ENCODE data around the gene LCN15. TPM values are rescaled to one million over a fixed set of nuclear protein-coding genes. Genes with fewer than 3 reads are reported as not detected.

The LCN15 gene
- total RNA-seq, 4 donors from 2014 or later = 6.4 to 11.9 TPM; not detected in 2

DNA sequence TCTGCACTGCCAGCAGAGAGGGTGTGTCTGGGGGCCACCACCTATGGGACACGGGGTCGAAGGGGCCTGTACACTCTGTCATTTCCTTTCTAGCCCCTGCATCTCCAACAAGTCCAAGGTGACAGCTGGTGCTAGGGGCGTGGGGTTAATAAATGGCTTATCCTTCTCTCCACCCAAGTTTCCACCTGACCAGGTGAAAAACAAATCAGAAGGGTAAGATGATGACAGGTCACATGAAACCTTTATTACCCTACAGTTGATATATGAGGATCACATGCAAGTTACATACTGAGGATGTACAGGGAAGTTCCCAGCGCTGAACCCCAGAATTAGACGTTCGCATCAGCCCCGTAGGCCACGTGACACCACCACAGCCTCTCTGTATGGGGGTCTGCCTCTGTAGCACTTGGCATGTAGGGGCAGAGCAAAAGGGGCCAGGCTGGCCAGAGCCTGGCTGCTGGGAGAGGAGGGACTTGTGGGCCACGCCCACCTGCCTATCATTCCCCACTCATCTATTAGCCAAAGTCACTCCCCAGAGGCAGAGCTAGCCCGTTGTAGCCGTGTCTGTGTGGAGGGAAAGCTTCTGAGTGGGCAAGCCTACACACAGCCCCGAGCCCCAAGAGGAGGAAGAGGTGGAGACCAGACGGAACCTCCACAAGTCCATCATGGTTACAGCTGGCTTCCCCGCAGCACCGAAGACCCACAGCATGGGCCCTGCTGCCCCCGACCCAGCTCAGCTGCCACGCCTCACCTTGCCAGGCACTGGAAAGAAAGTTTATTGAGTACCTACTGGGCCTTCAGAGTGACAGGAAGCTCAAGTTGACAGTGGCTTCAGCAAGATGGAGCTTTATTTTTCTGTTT lies 29.0 kb upstream of the LCN15 start:
- peak overlapping the region; percentile 95 to 99 (median 96) for H3K27ac ChIP-seq
- TF ChIP-seq POLR2AphosphoS5 (IDR thresholded peaks at IDR 0.05) = no peak
- TF ChIP-seq, protein P1, sequence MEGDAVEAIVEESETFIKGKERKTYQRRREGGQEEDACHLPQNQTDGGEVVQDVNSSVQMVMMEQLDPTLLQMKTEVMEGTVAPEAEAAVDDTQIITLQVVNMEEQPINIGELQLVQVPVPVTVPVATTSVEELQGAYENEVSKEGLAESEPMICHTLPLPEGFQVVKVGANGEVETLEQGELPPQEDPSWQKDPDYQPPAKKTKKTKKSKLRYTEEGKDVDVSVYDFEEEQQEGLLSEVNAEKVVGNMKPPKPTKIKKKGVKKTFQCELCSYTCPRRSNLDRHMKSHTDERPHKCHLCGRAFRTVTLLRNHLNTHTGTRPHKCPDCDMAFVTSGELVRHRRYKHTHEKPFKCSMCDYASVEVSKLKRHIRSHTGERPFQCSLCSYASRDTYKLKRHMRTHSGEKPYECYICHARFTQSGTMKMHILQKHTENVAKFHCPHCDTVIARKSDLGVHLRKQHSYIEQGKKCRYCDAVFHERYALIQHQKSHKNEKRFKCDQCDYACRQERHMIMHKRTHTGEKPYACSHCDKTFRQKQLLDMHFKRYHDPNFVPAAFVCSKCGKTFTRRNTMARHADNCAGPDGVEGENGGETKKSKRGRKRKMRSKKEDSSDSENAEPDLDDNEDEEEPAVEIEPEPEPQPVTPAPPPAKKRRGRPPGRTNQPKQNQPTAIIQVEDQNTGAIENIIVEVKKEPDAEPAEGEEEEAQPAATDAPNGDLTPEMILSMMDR (IDR thresholded peaks at IDR 0.05) = no peak
- no peaks in the 10 kb centered on the region for H3K36me3 ChIP-seq
- H3K4me1 ChIP-seq = peaks cover 15 to 81% (median 54%) of the 10 kb centered on the region in 4 donors
- no peaks in the 10 kb centered on the region for H3K9me3 ChIP-seq
- peak; percentile 47 for DNase-seq
- WGBS, 2 donors (ENCODE audit: low coverage in 1 of 2) = 60% methylated on average over 2 to 17 of the region's 17 CpGs
- peaks cover 15% of the 10 kb centered on the region for H3K27me3 ChIP-seq
- intact Hi-C loops (cut with DNase I; ENCODE audit: low total_unique reads) (no loop called here), in situ Hi-C loops (cut with MboI; ENCODE audit: low pct_ligation_motif_present in 1 of 4, low pct_unique_long_range_greater_than_20kb in 1 of 4, low sequenced_read_pairs in 3 of 4) (loop anchor here in 2 of 4 donors (25.0 kb wide), 1 partner anchor 244 kb away; the partner anchor contains the start of genes ABCA2 (in 2 of the 2), FUT7 (in 2 of the 2) and NPDC1 (in 2 of the 2))
- H3K4me3 ChIP-seq = peak overlapping the region in 1 of 4 donors; percentile 58

DNA sequence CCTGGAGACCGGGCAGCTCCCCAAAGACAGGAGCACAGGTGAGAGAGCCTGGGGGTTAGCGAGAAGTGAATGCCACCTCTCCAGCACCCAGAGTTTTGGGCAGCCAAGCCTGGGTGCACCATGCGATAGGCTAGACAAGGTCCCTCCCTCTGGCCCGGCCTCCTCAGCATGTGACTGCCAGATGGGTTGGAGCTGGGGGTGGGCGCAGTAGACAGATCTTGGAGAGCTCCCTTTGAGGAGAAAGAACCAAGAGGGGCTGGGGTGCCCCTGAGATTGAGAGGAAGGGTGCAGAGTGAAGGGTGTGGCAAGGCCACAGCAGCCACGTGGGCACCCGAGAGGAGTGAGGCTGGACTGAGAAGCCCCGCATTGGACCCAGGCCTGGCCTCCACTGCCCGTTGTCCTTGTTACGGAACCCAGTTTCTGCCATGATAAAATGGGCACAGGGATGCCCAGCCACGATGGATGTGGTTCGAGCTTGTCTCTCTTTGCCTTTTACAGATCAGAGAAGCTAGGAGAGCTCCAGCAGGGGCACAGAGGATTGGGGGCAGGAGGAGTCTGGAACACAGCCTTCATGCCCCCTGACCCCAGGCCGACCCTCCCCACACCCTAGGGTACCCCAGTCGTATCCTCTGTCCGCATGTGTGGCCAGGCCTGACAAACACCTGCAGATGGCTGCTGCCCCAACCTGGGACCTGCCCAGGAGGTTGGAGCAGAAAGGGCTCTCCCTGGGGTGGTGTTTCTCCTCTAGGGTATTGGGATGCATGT lies 28.2 kb upstream of the LCN15 start:
- Histone ChIP-seq H3K9me3 (no peaks in the 10 kb centered on the region), H3K4me1 (peaks cover 15 to 79% (median 60%) of the 10 kb centered on the region in 4 donors), H3K27ac (peak overlapping the region; percentile 95 to 99 (median 96)), H3K27me3 (peaks cover 7% of the 10 kb centered on the region), H3K4me3 (peak overlapping the region in 2 of 4 donors; percentile 58), H3K36me3 (no peaks in the 10 kb centered on the region)
- TF ChIP-seq POLR2A (IDR thresholded peaks at IDR 0.05) (no peak), EP300 (IDR thresholded peaks at IDR 0.05; ENCODE audit: low read depth) (no peak), POLR2AphosphoS5 (IDR thresholded peaks at IDR 0.05) (no peak)
- TF ChIP-seq, protein P1 (IDR thresholded peaks at IDR 0.05) = no peak
- DNase-seq = no peak
- in situ Hi-C loops (cut with MboI; ENCODE audit: low pct_ligation_motif_present in 1 of 4, low pct_unique_long_range_greater_than_20kb in 1 of 4, low sequenced_read_pairs in 3 of 4) (loop anchor here in 2 of 4 donors (25.0 kb wide), 1 partner anchor 245 kb away; the partner anchor contains the start of genes ABCA2 (in 2 of the 2), FUT7 (in 2 of the 2) and NPDC1 (in 2 of the 2)), intact Hi-C loops (cut with DNase I; ENCODE audit: low total_unique reads) (no loop called here)
- 55% methylated on average over 14 of the region's 15 CpGs; no CpG with 5 or more reads in 1 of the 2 donors for WGBS, 2 donors (ENCODE audit: low coverage in 1 of 2)

DNA sequence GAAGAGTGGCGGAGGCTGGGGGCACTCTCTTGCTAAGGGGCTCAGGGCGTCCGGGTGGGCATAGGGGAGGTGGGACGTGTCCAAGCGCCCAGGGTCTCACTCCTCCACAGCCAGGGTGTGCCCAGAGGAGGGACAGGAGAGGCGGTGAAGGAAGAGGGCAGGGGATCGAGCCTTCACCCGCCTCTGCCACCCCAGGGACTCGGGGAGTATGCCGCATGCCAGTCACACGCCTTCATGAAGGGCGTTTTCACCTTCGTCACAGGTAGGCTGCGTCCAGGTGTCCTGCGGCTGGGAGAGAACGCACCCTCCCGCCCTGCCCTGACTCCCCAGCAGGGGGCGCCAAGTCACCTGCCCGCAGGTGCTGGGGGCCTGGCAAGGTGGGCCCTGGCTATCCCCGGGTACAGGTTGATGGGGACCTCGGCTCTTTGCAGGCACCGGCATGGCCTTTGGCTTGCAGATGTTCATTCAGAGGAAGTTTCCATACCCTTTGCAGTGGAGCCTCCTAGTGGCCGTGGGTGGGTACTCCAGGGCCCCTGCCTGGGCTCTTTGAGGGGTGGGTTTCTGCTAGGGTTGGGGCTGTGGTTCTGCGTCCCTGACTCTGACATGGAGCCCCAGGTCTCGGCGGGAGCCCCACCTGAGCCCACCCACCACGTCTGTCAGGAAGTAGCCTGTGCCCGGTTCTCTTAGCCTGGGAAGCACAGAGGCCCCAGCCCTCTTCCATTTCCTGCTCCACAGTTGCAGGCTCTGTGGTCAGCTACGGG lies 27.4 kb upstream of the LCN15 start:
- peak overlapping the region; percentile 95 to 99 (median 96) for H3K27ac ChIP-seq
- no peaks in the 10 kb centered on the region for H3K9me3 ChIP-seq
- intact Hi-C loops (cut with DNase I; ENCODE audit: low total_unique reads) = no loop called here
- no peaks in the 10 kb centered on the region for H3K36me3 ChIP-seq
- no peaks in the 10 kb centered on the region for H3K27me3 ChIP-seq
- TF ChIP-seq POLR2A (IDR thresholded peaks at IDR 0.05) (peak; percentile 77), EP300 (IDR thresholded peaks at IDR 0.05; ENCODE audit: low read depth) (no peak), POLR2AphosphoS5 (IDR thresholded peaks at IDR 0.05) (peak in 1 of 3 donors; percentile 79)
- TF ChIP-seq, protein P1 (IDR thresholded peaks at IDR 0.05) = peak in 4 of 5 experiments; percentile 98 to 100 (median 100)
- peak; percentile 87 for DNase-seq
- peak overlapping the region; percentile 54 to 86 (median 58) for H3K4me3 ChIP-seq
- in situ Hi-C loops (cut with MboI; ENCODE audit: low pct_ligation_motif_present in 1 of 4, low pct_unique_long_range_greater_than_20kb in 1 of 4, low sequenced_read_pairs in 3 of 4) = loop anchor here in 2 of 4 donors (25.0 kb wide), 1 partner anchor 246 kb away; the partner anchor contains the start of genes ABCA2 (in 2 of the 2), FUT7 (in 2 of the 2) and NPDC1 (in 2 of the 2)
- WGBS, 2 donors (ENCODE audit: low coverage in 1 of 2) = 2% methylated on average over 27 of the region's 29 CpGs; no CpG with 5 or more reads in 1 of the 2 donors
- H3K4me1 ChIP-seq = peaks cover 19 to 78% (median 61%) of the 10 kb centered on the region in 4 donors

Data from transverse colon (tissue), 4 donors.